SJSA1 (cell line): ENCODE measurements around the gene NUP50. TPM values are rescaled to one million over a fixed set of nuclear protein-coding genes. Genes with fewer than 3 reads are reported as not detected.
A peak's percentile ranks its signal among the peaks of the same experiment; 100 is the strongest.

Source experiments
- DNase-seq, 2 experiments: peaks; one replicate each; pipeline ENCODE4 v3.0.0-alpha.2; 2015 to 2020; ENCODE audit warnings: low spot score in 2 of 2, low read depth in 1 of 2
- H3K27ac ChIP-seq: fragments of 250-450 bp; sonication (Bioruptor Pico); 2 replicates; pipeline ENCODE4 v1.5.1; 2020; ENCODE audit warnings: mild to moderate bottlenecking, moderate library complexity
- H3K27me3 ChIP-seq: fragments of 250-450 bp; sonication (Bioruptor Pico); replicated peaks from 2 replicates; pipeline ENCODE4 v1.5.1; 2020; ENCODE audit warnings: mild to moderate bottlenecking, moderate library complexity
- H3K36me3 ChIP-seq: fragments of 250-450 bp; sonication (Bioruptor Pico); 2 replicates; pipeline ENCODE4 v1.5.1; 2020; ENCODE audit warnings: mild to moderate bottlenecking
- H3K4me1 ChIP-seq: fragments of 250-450 bp; sonication (Bioruptor Pico); replicated peaks from 2 replicates; pipeline ENCODE4 v1.6.1; 2021; ENCODE audit warnings: mild to moderate bottlenecking
- H3K4me3 ChIP-seq: fragments of 250-450 bp; sonication (Bioruptor Pico); 2 replicates; pipeline ENCODE4 v1.5.1; 2020; ENCODE audit warnings: mild to moderate bottlenecking
- H3K9me3 ChIP-seq: fragments of 250-450 bp; sonication (Bioruptor Pico); replicated peaks from 2 replicates; pipeline ENCODE4 v1.5.1; 2020; ENCODE audit warnings: mild to moderate bottlenecking
- total RNA-seq: library from RNA; depleted of rRNA; stranded (reverse); fragments of >200 nt; shearing (Covaris generic); gene quantifications from 2 replicates; pipeline ENCODE4 v1.2.3, GENCODE V29; 2014

NUP50 gene
- total RNA-seq, 1 experiment from 2014 or later: 61.9 TPM

GRCh38 chr22:45203150-45203951 is 39.6 kb downstream of the NUP50 start:
- no peak overlapping the region for H3K4me3 ChIP-seq
- H3K4me1 ChIP-seq: peaks cover 62% of the 10 kb centered on the region
- no peaks in the 10 kb centered on the region for H3K9me3 ChIP-seq
- no peak for DNase-seq
- peaks cover 72% of the 10 kb centered on the region for H3K36me3 ChIP-seq
- H3K27me3 ChIP-seq: no peaks in the 10 kb centered on the region
- peak overlapping the region; percentile 100 for H3K27ac ChIP-seq

DNA sequence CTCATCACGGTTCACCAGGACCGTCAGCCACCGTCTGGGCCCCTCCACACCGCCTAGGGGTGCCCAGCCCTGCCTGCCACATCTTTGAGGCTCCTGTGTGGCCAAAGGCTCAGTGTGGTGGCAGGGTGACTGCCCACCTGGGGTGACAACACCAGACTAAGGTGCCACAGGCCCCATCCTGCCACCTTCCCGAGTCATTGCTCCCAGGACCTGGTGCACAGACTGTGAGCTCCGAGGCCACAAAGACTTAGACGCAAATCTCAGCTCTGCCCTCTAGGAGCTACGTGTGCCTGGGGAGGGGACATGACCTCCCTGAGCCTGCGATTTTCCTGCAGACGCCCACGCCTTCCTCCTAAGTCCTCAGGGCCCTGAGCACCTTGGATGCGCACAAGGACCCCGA is 40.5 kb downstream of the NUP50 start:
- no peak for DNase-seq
- Histone ChIP-seq H3K4me1 (peaks cover 69% of the 10 kb centered on the region), H3K27me3 (no peaks in the 10 kb centered on the region), H3K36me3 (peaks cover 72% of the 10 kb centered on the region), H3K27ac (peak overlapping the region; percentile 100), H3K9me3 (no peaks in the 10 kb centered on the region), H3K4me3 (no peak overlapping the region)

- no peak for DNase-seq
- peaks cover 69% of the 10 kb centered on the region for H3K4me1 ChIP-seq
- H3K4me3 ChIP-seq: no peak overlapping the region
- H3K27me3 ChIP-seq: no peaks in the 10 kb centered on the region
- H3K9me3 ChIP-seq: no peaks in the 10 kb centered on the region
- H3K36me3 ChIP-seq: peaks cover 72% of the 10 kb centered on the region
- no peak overlapping the region for H3K27ac ChIP-seq
These were observed 41.1 kb downstream of the NUP50 start for GRCh38 chr22:45204819-45205218.

DNA sequence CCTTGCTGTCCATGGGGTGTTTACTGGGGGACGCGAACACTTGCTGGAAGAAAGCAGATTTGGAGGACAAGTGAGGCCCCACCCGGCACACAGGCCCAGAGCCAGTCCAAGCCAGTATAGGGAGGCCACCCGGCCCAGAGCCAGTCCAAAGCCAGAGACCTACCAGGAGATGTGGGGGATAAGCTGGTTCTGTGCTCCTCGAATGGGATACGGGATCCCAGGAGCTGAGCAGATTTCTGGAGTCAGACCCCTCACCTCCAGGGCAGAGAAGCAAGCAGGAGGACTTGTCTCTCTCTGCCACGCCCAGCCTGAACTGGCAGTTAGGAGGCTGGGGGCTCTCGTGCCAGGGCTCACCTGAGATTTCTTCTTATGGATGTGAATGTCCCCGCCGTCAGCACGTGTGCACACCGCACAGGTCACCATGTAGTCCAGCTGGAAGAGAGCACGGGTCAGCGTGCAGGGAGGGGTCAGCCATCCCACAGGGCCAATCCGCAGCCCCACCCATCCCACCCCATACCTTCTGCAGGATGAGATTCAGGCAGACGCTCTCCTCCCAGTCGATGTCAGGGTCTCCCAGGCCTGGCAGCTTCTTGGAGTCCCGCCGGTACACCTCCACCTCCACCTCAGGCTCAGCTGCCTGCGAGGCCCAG is 41.7 kb downstream of the NUP50 start:
- Histone ChIP-seq H3K36me3 (peaks cover 72% of the 10 kb centered on the region), H3K27ac (no peak overlapping the region), H3K4me1 (peaks cover 69% of the 10 kb centered on the region), H3K27me3 (no peaks in the 10 kb centered on the region), H3K9me3 (no peaks in the 10 kb centered on the region), H3K4me3 (no peak overlapping the region)
- DNase-seq: no peak

GRCh38 chr22:45206233-45206632 is 42.5 kb downstream of the NUP50 start:
- Histone ChIP-seq H3K9me3 (no peaks in the 10 kb centered on the region), H3K4me3 (no peak overlapping the region), H3K4me1 (peaks cover 69% of the 10 kb centered on the region), H3K27me3 (no peaks in the 10 kb centered on the region), H3K27ac (no peak overlapping the region), H3K36me3 (peaks cover 78% of the 10 kb centered on the region)
- DNase-seq: no peak

- Histone ChIP-seq H3K27me3 (no peaks in the 10 kb centered on the region), H3K36me3 (peaks cover 79% of the 10 kb centered on the region), H3K4me1 (peaks cover 67% of the 10 kb centered on the region), H3K27ac (peak overlapping the region; percentile 51), H3K9me3 (no peaks in the 10 kb centered on the region), H3K4me3 (no peak overlapping the region)
- DNase-seq: peak in 1 of 2 experiments; percentile 45
These were observed 43.8 kb downstream of the NUP50 start for GRCh38 chr22:45207533-45207932.

DNA sequence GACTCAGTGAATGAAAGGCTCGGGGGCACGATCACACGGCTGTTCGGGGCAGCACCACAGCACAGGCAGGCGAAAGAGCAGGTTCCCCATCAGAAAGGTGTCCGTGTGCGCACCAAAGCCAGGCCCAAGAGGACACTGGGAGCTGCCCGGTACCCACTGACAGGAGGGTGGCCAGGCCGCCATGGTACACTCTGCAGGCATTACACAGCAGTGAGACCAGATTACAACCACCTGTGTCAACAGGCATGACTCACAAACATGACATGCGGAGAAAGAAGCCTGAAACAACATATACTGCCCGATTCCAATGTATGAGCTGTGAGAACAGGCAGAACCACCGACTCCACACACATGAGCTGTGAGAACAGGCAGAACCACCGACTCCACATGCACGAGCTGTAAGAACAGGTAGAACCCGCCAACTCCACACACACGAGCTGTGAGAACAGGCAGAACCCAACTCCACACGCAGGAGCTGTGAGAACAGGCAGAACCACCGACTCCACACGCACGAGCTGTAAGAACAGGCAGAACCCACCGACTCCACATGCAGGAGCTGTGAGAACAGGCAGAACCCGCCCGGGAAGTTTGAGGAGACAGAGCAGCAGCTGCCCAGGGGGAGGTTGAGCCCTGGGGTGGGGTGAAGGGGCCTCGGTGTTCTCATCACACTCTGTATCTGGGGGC is 44.4 kb downstream of the NUP50 start:
- H3K36me3 ChIP-seq: peaks cover 76% of the 10 kb centered on the region
- H3K4me1 ChIP-seq: peaks cover 66% of the 10 kb centered on the region
- peak; percentile 60 to 69 for DNase-seq
- H3K4me3 ChIP-seq: no peak overlapping the region
- no peaks in the 10 kb centered on the region for H3K27me3 ChIP-seq
- no peaks in the 10 kb centered on the region for H3K9me3 ChIP-seq
- peak overlapping the region; percentile 51 for H3K27ac ChIP-seq

DNA sequence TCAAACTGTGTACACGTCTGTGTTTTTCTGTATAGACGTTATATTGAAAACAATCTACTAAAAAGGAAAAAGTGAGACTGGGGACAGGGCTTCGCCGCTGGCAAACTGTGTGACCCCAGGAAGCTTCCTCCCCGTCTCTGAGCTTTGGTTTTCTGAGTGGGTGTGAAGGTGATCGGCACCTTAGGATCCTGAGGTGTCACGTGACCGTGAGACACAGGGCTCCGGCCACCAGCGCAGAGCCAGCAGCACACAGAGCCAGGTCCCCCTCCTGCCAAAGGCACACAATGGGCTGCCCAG is 44.9 kb downstream of the NUP50 start:
- Histone ChIP-seq H3K36me3 (peaks cover 70% of the 10 kb centered on the region), H3K27me3 (no peaks in the 10 kb centered on the region), H3K9me3 (no peaks in the 10 kb centered on the region), H3K4me3 (no peak overlapping the region), H3K4me1 (peaks cover 66% of the 10 kb centered on the region), H3K27ac (peak overlapping the region; percentile 51; the same call in 1 of the 2 replicates)
- no peak for DNase-seq

DNA sequence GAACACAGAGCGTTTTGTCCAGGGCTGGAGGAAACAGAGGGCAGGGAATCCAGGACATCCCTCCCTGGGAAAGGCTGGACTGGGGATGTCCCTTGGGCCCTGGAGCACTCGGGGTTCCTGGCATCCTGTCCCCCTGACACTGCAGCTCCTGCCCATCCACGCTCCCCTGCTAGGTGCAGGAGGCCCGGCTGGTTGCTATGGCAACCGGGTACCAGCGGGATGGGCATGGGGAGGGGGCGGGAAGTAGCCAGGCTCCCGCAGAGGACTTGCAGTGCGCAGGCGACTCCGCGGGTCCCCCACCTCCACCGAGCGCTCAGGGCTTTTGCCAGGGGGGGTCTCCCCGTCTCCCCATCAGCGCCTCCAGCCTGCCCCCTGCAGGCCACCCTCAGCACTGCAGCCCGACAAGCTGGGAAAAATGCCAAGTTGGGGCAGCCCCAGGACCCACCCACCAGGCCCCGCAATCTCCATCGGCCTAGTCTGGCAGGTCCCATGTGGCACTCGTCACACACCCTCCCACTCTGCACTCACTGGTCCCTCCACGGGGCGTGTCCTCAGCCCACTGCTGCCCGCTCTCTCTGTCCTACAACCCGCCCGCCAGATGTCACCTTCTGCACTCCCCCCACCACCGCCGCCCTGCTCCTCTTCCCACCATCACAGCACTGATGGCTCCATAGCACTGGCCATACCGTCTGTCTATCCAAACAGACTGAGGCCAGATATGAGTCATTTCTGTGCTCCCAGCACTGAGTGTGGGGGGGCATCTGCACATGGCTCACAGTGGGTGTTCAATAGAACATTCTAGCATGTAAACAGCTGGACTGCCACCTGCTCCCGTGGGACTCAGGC is 45.5 kb downstream of the NUP50 start:
- H3K27me3 ChIP-seq: no peaks in the 10 kb centered on the region
- H3K4me3 ChIP-seq: no peak overlapping the region
- H3K9me3 ChIP-seq: no peaks in the 10 kb centered on the region
- H3K27ac ChIP-seq: peak overlapping the region; percentile 51; the same call in 1 of the 2 replicates
- H3K4me1 ChIP-seq: peaks cover 65% of the 10 kb centered on the region
- DNase-seq: peak; percentile 82 to 92
- peaks cover 65% of the 10 kb centered on the region for H3K36me3 ChIP-seq

- peaks cover 62% of the 10 kb centered on the region for H3K4me1 ChIP-seq
- H3K36me3 ChIP-seq: peaks cover 55% of the 10 kb centered on the region
- no peaks in the 10 kb centered on the region for H3K27me3 ChIP-seq
- H3K9me3 ChIP-seq: no peaks in the 10 kb centered on the region
- H3K27ac ChIP-seq: no peak overlapping the region; the same call in 1 of the 2 replicates
- no peak for DNase-seq
- no peak overlapping the region for H3K4me3 ChIP-seq
These were observed 46.4 kb downstream of the NUP50 start for GRCh38 chr22:45210174-45210573.

GRCh38 chr22:45210577-45210976 is 46.9 kb downstream of the NUP50 start:
- H3K27me3 ChIP-seq: no peaks in the 10 kb centered on the region
- DNase-seq: no peak
- H3K36me3 ChIP-seq: peaks cover 52% of the 10 kb centered on the region
- no peak overlapping the region; the same call in 1 of the 2 replicates for H3K27ac ChIP-seq
- peak overlapping the region; percentile 37 for H3K4me3 ChIP-seq
- H3K9me3 ChIP-seq: no peaks in the 10 kb centered on the region
- peaks cover 62% of the 10 kb centered on the region for H3K4me1 ChIP-seq

DNA sequence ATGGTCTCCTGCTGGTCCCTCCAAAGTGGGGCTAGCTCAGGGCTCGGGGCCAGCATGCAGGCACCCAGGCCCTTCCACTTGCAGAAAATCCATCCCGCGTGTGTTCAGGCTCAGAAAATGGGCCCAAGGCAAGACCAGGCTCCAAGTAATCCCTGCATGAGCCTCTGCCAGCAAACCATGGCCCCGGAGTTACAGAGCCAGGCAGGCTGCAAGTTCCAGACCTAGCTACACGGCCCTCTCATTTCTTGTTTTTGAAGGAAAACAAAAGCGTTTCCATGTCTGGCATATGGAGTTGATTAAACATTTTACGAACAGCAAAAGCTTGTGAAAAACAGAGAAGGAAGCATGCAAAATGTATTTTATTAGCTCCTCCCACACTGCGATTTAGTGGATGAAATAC is 47.3 kb downstream of the NUP50 start:
- peaks cover 50% of the 10 kb centered on the region for H3K36me3 ChIP-seq
- H3K4me3 ChIP-seq: peak overlapping the region; percentile 37
- no peaks in the 10 kb centered on the region for H3K9me3 ChIP-seq
- peaks cover 62% of the 10 kb centered on the region for H3K4me1 ChIP-seq
- peak overlapping the region; percentile 40 for H3K27ac ChIP-seq
- DNase-seq: no peak
- no peaks in the 10 kb centered on the region for H3K27me3 ChIP-seq

- H3K4me1 ChIP-seq: peaks cover 66% of the 10 kb centered on the region
- H3K9me3 ChIP-seq: no peaks in the 10 kb centered on the region
- DNase-seq: no peak
- H3K27me3 ChIP-seq: no peaks in the 10 kb centered on the region
- H3K27ac ChIP-seq: peak overlapping the region; percentile 40
- H3K4me3 ChIP-seq: peak overlapping the region; percentile 37
- peaks cover 46% of the 10 kb centered on the region for H3K36me3 ChIP-seq
These were observed 47.7 kb downstream of the NUP50 start for GRCh38 chr22:45211435-45211834.
